H1 (cell line): ENCODE measurements around the gene CYTH1. TPM values are rescaled to one million over a fixed set of nuclear protein-coding genes. Genes with fewer than 3 reads are reported as not detected.

Experiments
- CTCF ChIA-PET: fragments of 300-600 bp; sonication (Branson Sonifier 250); formaldehyde crosslinking; loops from one replicate; lab custom pipeline; 2021; ENCODE audit not compliant: partially characterized antibody; lab: Charles Lee
- POLR2A ChIA-PET: fragments of 300-600 bp; sonication (Branson Sonifier 250); formaldehyde crosslinking; loops from one replicate; lab custom pipeline; 2021; ENCODE audit warnings: inconsistent platforms; ENCODE audit not compliant: partially characterized antibody; lab: Charles Lee
- DNase-seq, 2 experiments: peaks; one replicate each; pipeline versions ENCODE4 v3.0.0 to v3.0.0-alpha.2; 2010 to 2022; ENCODE audit warnings: low spot score in 2 of 2, low read depth in 1 of 2, mixed read lengths in 1 of 2
- FAIRE-seq: peaks from 2 replicates; lab custom pipeline; 2011; peaks lifted over from hg19 to GRCh38; lab: Jason Lieb, UNC
- H2AFZ ChIP-seq: 2 replicates; pipeline ENCODE4 v1.8.1; 2012; ENCODE audit warnings: low read length, inconsistent platforms
- H2AK5ac ChIP-seq: 2 replicates; pipeline ENCODE4 v1.6.1; 2013; ENCODE audit warnings: low read depth, low read length
- H2BK120ac ChIP-seq: replicated peaks from 2 replicates; pipeline ENCODE3; 2013; ENCODE audit warnings: low read depth, low read length, inconsistent platforms
- H2BK12ac ChIP-seq: 2 replicates; pipeline ENCODE4 v1.6.1; 2013; ENCODE audit warnings: low read depth, low read length
- H2BK15ac ChIP-seq: 2 replicates; pipeline ENCODE4 v1.6.1; 2013; ENCODE audit warnings: low read length
- H2BK20ac ChIP-seq: 2 replicates; pipeline ENCODE4 v1.6.1; 2013; ENCODE audit warnings: low read length
- H2BK5ac ChIP-seq: 2 replicates; pipeline ENCODE4 v1.6.1; 2013; ENCODE audit warnings: low read depth, low read length
- H3K14ac ChIP-seq: 2 replicates; pipeline ENCODE4 v1.6.1; 2013; ENCODE audit warnings: inconsistent platforms; ENCODE audit not compliant: insufficient read length
- H3K18ac ChIP-seq: 2 replicates; pipeline ENCODE4 v1.6.1; 2013; ENCODE audit warnings: low read length; ENCODE audit errors: extremely low read depth
- H3K23ac ChIP-seq: 2 replicates; pipeline ENCODE4 v1.6.1; 2013; ENCODE audit warnings: inconsistent platforms; ENCODE audit not compliant: insufficient read length
- H3K23me2 ChIP-seq: 2 replicates; pipeline ENCODE4 v1.6.1; 2013; ENCODE audit warnings: low read depth, low read length
- H3K27ac ChIP-seq: 2 replicates; pipeline ENCODE4 v1.6.1; 2011; ENCODE audit warnings: low read depth, low read length, inconsistent platforms
- H3K27me3 ChIP-seq, 4 experiments: replicated peaks in 1 of 4; 1 replicate in 1 of 4; 2 replicates in 3 of 4; pipeline versions ENCODE4 v1.6.1 to v1.8.1; 2011 to 2013; ENCODE audit warnings: low read length in 3 of 4, mild to moderate bottlenecking in 3 of 4, inconsistent platforms in 2 of 4, mixed read lengths in 2 of 4, moderate library complexity in 1 of 4; ENCODE audit not compliant: control insufficient read depth in 3 of 4, insufficient read depth in 3 of 4; ENCODE audit errors: extremely low read depth in 1 of 4
- H3K36me3 ChIP-seq, 4 experiments: 2 replicates each; pipeline versions ENCODE4 v1.6.1 to v1.8.1; 2011 to 2013; ENCODE audit warnings: mild to moderate bottlenecking in 4 of 4, low read length in 3 of 4, moderate library complexity in 2 of 4, control low read depth in 1 of 4, inconsistent platforms in 1 of 4; ENCODE audit not compliant: insufficient read depth in 4 of 4, control insufficient read depth in 2 of 4
- H3K4ac ChIP-seq: replicated peaks from 2 replicates; pipeline ENCODE3; 2013; ENCODE audit warnings: low read length, low read depth, mixed read lengths, inconsistent platforms; ENCODE audit not compliant: insufficient read length
- H3K4me1 ChIP-seq, 4 experiments: replicated peaks in 1 of 4; 1 replicate in 1 of 4; 2 replicates in 3 of 4; pipeline versions ENCODE4 v1.6.1 to v1.8.1; 2011 to 2013; ENCODE audit warnings: low read length in 3 of 4, inconsistent platforms in 2 of 4, mixed read lengths in 1 of 4; ENCODE audit not compliant: insufficient read depth in 4 of 4, control insufficient read depth in 3 of 4
- H3K4me2 ChIP-seq, 2 experiments: 2 replicates each; pipeline versions ENCODE4 v1.6.1 to v1.8.1; 2011 to 2013; ENCODE audit warnings: low read depth in 2 of 2, low read length in 2 of 2, control low read depth in 1 of 2, inconsistent platforms in 1 of 2, mild to moderate bottlenecking in 1 of 2; ENCODE audit not compliant: insufficient read depth in 1 of 2
- H3K4me3 ChIP-seq, 4 experiments: fragments of 200-600, 300-600 bp in 1 of 4; sonication (generic), shearing (Covaris generic), sonication (Bioruptor Twin) in 1 of 4; 2 replicates each; pipeline versions ENCODE4 v1.5.1 to v1.8.1; 2011 to 2016; ENCODE audit warnings: low read length in 4 of 4, low read depth in 3 of 4, control low read depth in 2 of 4, inconsistent platforms in 2 of 4, mild to moderate bottlenecking in 2 of 4, mixed read lengths in 1 of 4, moderate library complexity in 1 of 4; ENCODE audit not compliant: insufficient read depth in 2 of 4; ENCODE audit errors: extremely low read depth in 1 of 4
- H3K56ac ChIP-seq: replicated peaks from 2 replicates; pipeline ENCODE3; 2013; ENCODE audit warnings: low read depth, mild to moderate bottlenecking, mixed read lengths, low read length, inconsistent platforms; ENCODE audit not compliant: insufficient read length
- H3K79me1 ChIP-seq: 2 replicates; pipeline ENCODE4 v1.6.1; 2013; ENCODE audit warnings: low read depth, low read length, control low read depth
- H3K79me2 ChIP-seq, 2 experiments: 2 replicates each; pipeline versions ENCODE4 v1.6.1 to v1.8.1; 2012 to 2013; ENCODE audit warnings: low read length in 2 of 2, mild to moderate bottlenecking in 2 of 2, inconsistent platforms in 1 of 2; ENCODE audit not compliant: insufficient read depth in 2 of 2, control insufficient read depth in 1 of 2
- H3K9ac ChIP-seq, 4 experiments: replicated peaks in 1 of 4; 1 replicate in 1 of 4; 2 replicates in 3 of 4; pipeline versions ENCODE4 v1.6.1 to v1.8.1; 2011 to 2013; ENCODE audit warnings: low read depth in 3 of 4, low read length in 3 of 4, control low read depth in 2 of 4, mild to moderate bottlenecking in 2 of 4, moderate library complexity in 2 of 4, inconsistent platforms in 1 of 4; ENCODE audit errors: extremely low read depth in 1 of 4
- H3K9me3 ChIP-seq, 2 experiments: 2 replicates each; pipeline versions ENCODE4 v1.6.1 to v1.8.1; 2012 to 2013; ENCODE audit warnings: mild to moderate bottlenecking in 2 of 2, moderate library complexity in 2 of 2, control low read depth in 1 of 2, inconsistent platforms in 1 of 2, low read depth in 1 of 2, low read length in 1 of 2, mixed read lengths in 1 of 2; ENCODE audit not compliant: insufficient read depth in 2 of 2
- H4K20me1 ChIP-seq, 2 experiments: replicated peaks in 1 of 2; 2 replicates each; pipeline versions ENCODE3 to v1.8.1; 2011 to 2013; ENCODE audit warnings: inconsistent platforms in 2 of 2, low read length in 2 of 2, mild to moderate bottlenecking in 1 of 2; ENCODE audit not compliant: insufficient read depth in 2 of 2, control insufficient read depth in 1 of 2
- H4K5ac ChIP-seq: 2 replicates; pipeline ENCODE4 v1.6.1; 2013; ENCODE audit warnings: low read length, low read depth, mixed read lengths, inconsistent platforms; ENCODE audit not compliant: insufficient read length
- H4K8ac ChIP-seq: 2 replicates; pipeline ENCODE4 v1.8.0; 2013; ENCODE audit warnings: mild to moderate bottlenecking, moderate library complexity, low read length, inconsistent platforms; ENCODE audit not compliant: insufficient read depth; ENCODE audit errors: extremely low read depth
- H4K91ac ChIP-seq: replicated peaks from 2 replicates; pipeline ENCODE3; 2013; ENCODE audit warnings: low read length, mixed read lengths, inconsistent platforms; ENCODE audit not compliant: insufficient read length
- EP300 ChIP-seq, 2 experiments: IDR thresholded peaks; 1 replicate in 1 of 2; 2 replicates in 1 of 2; pipeline ENCODE4 v1.6.1; 2011 to 2012; ENCODE audit warnings: low read depth in 2 of 2, low read length in 2 of 2, mild to moderate bottlenecking in 2 of 2, borderline replicate concordance in 1 of 2, inconsistent platforms in 1 of 2, moderate library complexity in 1 of 2
- EZH2 ChIP-seq: fragments of 200-600 bp; sonication (generic); IDR thresholded peaks from 2 replicates; pipeline ENCODE4 v1.7.1; 2012; ENCODE audit warnings: low read depth, mild to moderate bottlenecking, moderate library complexity, low read length, inconsistent platforms; ENCODE audit not compliant: severe bottlenecking
- GABPA ChIP-seq: IDR thresholded peaks from 2 replicates; pipeline ENCODE4 v1.6.1; 2011; ENCODE audit warnings: mild to moderate bottlenecking, low read length, moderate library complexity, borderline replicate concordance; ENCODE audit not compliant: insufficient read depth
- HDAC2 ChIP-seq, 2 experiments: fragments of 300-600 bp in 1 of 2; sonication (generic) in 1 of 2; IDR thresholded peaks; 2 replicates each; pipeline ENCODE4 v1.6.1; 2011 to 2012; ENCODE audit warnings: low read depth in 2 of 2, low read length in 2 of 2, mild to moderate bottlenecking in 2 of 2, moderate library complexity in 2 of 2, borderline replicate concordance in 1 of 2, inconsistent platforms in 1 of 2
- KDM5A ChIP-seq: fragments of 200-600 bp; IDR thresholded peaks from 2 replicates; pipeline ENCODE4 v1.7.1; 2012; ENCODE audit warnings: mild to moderate bottlenecking, low read length, inconsistent platforms, mixed read lengths
- POLR2AphosphoS5 ChIP-seq: IDR thresholded peaks from 2 replicates; pipeline ENCODE4 v1.6.1; 2011; ENCODE audit warnings: low read depth, low read length
- POU5F1 ChIP-seq: IDR thresholded peaks from 2 replicates; pipeline ENCODE4 v1.6.1; 2011; ENCODE audit warnings: low read depth, mild to moderate bottlenecking, low read length, moderate library complexity
- SP1 ChIP-seq: IDR thresholded peaks from 2 replicates; pipeline ENCODE4 v1.6.1; 2011; ENCODE audit warnings: low read depth, low read length
- SUZ12 ChIP-seq: fragments of 200-600 bp; sonication (generic); IDR thresholded peaks from 2 replicates; pipeline ENCODE4 v1.6.1; 2012; ENCODE audit warnings: mild to moderate bottlenecking, inconsistent platforms, low read length, moderate library complexity, mixed read lengths
- USF2 ChIP-seq: IDR thresholded peaks from 2 replicates; pipeline ENCODE4 v1.6.1; 2011; ENCODE audit warnings: low read length, improper control_type of control experiment
- WGBS, 2 experiments: shearing (Covaris generic) in 1 of 2; methylation state at CpG; one replicate each; pipeline versions ENCODE4 v1.1.6 to v1.1.7; 2013 to 2015; ENCODE audit warnings: low lambda C conversion rate in 2 of 2, mixed read lengths in 2 of 2, inconsistent platforms in 1 of 2, low coverage in 1 of 2, missing lambda C conversion rate in 1 of 2; ENCODE audit not compliant: insufficient replicate concordance in 2 of 2, insufficient coverage in 1 of 2, insufficient read length in 1 of 2; ENCODE audit errors: extremely low coverage in 1 of 2, missing lambda C conversion rate in 1 of 2; 5-methylcytosine and 5-hydroxymethylcytosine counted together
- polyA plus RNA-seq, 7 experiments: library from polyadenylated mRNA; depleted of rRNA in 3 of 7; stranded (reverse) in 5 of 7; unstranded in 2 of 7; fragments of >200 nt in 5 of 7; fragments of 200-250 nt in 2 of 7; gene quantifications; 1 replicate in 5 of 7; 2 replicates in 1 of 7; 4 replicates in 1 of 7; pipeline versions ENCODE4 v1.2.1 to v1.2.3, GENCODE V29; 2011 to 2013; ENCODE audit warnings: missing spikeins in 2 of 7, mixed read lengths in 2 of 7
- total RNA-seq: library from RNA; stranded (reverse); fragmentation: NEBNext Ultra II Directional; extraction: Animal tissue kit (Norgen Biotek cat#: 25700); gene quantifications from 2 replicates; pipeline ENCODE4 v1.2.1, GENCODE V29; 2021

Gene CYTH1
- total and polyA plus RNA-seq, 2 of the 8 experiments (the other 6 are each of a cell fraction or from before 2014, with no cell fraction given), result 12.8 to 14.8 TPM

GRCh38 chr17:78806451-78806850 is 24.4 kb upstream of the CYTH1 start:
- Histone ChIP-seq H3K23me2 (no peaks in the 10 kb centered on the region), H2BK20ac (no peak overlapping the region), H3K23ac (no peak overlapping the region), H2AK5ac (no peak overlapping the region), H3K9ac (no peak overlapping the region), H3K27ac (no peak overlapping the region), H3K36me3 (peaks cover 29 to 86% (median 63%) of the 10 kb centered on the region in 4 experiments), H3K4ac (no peak overlapping the region), H3K79me2 (no peaks in the 10 kb centered on the region), H3K18ac (no peak overlapping the region), H3K79me1 (peaks cover 3% of the 10 kb centered on the region; the same call in 1 of the 2 replicates), H2BK120ac (no peak overlapping the region), H4K91ac (no peak overlapping the region), H3K4me1 (no peaks in the 10 kb centered on the region), H3K4me2 (no peak overlapping the region), H3K4me3 (no peak overlapping the region), H3K27me3 (no peaks in the 10 kb centered on the region; a peak in 1 of 7 replicates), H4K8ac (no peak overlapping the region), H4K5ac (no peak overlapping the region), H4K20me1 (peaks cover 6 to 14% of the 10 kb centered on the region in 2 experiments), H3K9me3 (no peaks in the 10 kb centered on the region), H3K14ac (no peak overlapping the region), H2BK15ac (no peak overlapping the region), H2BK12ac (no peak overlapping the region), H2BK5ac (no peak overlapping the region), H3K56ac (no peak overlapping the region), H2AFZ (no peak overlapping the region)
- FAIRE-seq, result no peak
- TF ChIP-seq KDM5A, result no peak
- TF ChIP-seq SP1, result no peak
- TF ChIP-seq EZH2, result no peak
- TF ChIP-seq POU5F1, result no peak
- TF ChIP-seq GABPA, result no peak
- no peak for TF ChIP-seq POLR2AphosphoS5
- no peak for TF ChIP-seq SUZ12
- TF ChIP-seq EP300 (IDR thresholded peaks at IDR 0.05; ENCODE audit: borderline replicate concordance in 1 of 2, low read depth in 2 of 2, low read length in 2 of 2), result no peak
- TF ChIP-seq USF2, result no peak
- TF ChIP-seq HDAC2 (IDR thresholded peaks at IDR 0.05; ENCODE audit: borderline replicate concordance in 1 of 2, low read depth in 2 of 2, low read length in 2 of 2), result no peak
- DNase-seq, result no peak
- ChIA-PET POLR2A (interaction anchor here (0.7 to 3.5 kb wide), 4 partner anchors 8 to 30 kb away, joined by 3 to 14 read pairs (median 4); no protein-coding TSS in a partner anchor), CTCF (interaction anchor here (0.9 kb wide), 1 partner anchor 22 kb away, joined by 3 read pairs; no protein-coding TSS in a partner anchor)
- 89% methylated on average over 9 of the region's 9 CpGs; no CpG with 5 or more reads in 1 of the 2 experiments for WGBS, 2 experiments
